HG02943 (cell line): ENCODE measurements around the gene TM9SF4.

Experiments used
- ATAC-seq: cut with Tn5 transposase; IDR thresholded peaks from one replicate; pipeline ENCODE4 v1.9.1; 2021; ENCODE audit warnings: mild to moderate bottlenecking, low read depth, moderate library complexity; ENCODE audit not compliant: unreplicated experiment

Gene TM9SF4

GRCh38 chr20:32109392-32110172 lies at the start of gene TM9SF4:
Gene TM9SF4, plus strand, starts transcription at chr20:32109714. Its CDS starts 27 bp downstream, at chr20:32109741.
- ATAC-seq: peak; percentile 84

DNA sequence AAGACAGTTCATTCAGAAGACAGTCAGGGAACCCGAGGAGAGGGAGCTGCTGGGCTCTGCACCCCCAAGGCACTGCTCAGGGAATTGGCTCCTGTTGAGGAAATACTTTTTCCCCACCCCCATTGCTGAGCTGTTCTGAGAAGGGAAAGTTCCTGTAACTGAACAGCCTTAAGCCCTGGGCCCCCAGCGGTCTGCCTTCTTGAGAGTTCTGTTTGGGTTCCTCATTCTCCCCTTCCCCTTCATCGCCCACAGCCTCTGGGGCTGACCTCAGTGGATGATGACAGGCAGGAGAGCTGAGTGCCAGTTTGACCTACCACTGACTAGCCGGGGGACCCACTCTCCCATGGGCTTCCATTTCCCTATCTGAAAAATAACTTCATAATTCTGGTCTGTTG lies 46.7 kb upstream of the TM9SF4 start:
- no peak for ATAC-seq

DNA sequence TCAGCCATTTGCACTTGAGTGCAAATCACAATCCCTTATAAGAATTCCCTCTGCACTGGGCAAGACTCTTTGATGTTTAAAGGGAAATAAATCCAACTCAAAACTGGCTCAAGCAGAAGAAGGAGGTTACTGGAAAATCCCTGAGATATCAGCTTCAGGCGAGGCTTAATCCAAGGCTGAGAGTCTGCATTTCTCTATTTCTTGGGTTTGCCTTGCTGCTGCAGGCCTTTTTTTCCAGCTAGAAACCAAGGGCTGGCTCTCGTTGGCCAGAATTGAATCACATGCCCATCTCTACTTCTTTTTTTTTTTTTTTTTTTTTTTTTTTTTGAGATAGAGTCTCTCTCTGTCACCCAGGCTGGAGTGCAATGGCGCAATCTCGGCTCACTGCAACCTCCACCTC lies 45.8 kb upstream of the TM9SF4 start:
- no peak for ATAC-seq

DNA sequence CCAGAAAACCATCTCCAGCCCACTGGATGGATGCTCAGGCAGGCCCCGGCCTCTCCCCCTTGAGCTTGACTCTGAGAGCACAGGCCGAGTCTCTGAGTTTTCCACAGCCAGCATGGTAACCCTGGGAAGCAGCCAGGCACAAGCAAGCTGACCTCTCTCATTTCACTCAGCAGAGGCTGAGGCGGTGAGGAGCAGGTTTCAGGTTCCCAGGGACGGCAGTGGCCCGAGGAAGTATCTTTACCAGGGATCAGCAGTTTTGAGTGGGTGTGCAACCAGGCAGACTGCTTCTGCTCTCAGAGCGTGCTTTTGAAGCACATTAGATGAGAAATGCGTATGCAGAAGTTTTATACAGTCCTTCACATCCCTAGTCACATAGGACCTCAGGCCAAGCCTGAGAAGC lies 44.8 kb upstream of the TM9SF4 start:
- ATAC-seq: no peak

DNA sequence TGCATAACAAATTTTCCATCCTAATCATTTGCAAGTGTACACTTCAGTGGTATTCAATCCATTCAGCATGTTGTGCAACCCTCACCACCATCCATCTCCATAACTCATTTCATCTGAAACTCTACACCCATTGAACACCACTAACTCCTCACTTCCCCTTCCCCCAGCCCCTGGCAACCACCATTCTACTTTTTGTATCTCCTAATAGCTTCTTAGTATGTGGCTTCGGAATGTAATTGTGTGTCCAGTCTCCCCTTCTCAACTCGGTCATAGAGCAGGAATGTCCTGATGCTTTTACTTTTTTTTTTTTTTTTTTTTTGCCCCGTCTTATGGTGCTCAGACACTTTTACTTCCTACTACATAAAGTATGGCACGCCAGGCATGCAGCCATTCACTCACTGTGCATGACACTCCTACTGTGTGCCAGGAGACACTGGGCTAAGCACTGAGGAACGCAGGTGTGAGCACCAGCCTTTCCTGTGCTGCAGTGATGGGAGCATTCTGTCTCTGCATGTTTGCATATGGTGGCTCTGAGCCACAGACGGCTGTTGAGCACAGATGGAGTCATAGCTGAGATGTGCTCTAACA lies 42.2 kb upstream of the TM9SF4 start:
- no peak for ATAC-seq

DNA sequence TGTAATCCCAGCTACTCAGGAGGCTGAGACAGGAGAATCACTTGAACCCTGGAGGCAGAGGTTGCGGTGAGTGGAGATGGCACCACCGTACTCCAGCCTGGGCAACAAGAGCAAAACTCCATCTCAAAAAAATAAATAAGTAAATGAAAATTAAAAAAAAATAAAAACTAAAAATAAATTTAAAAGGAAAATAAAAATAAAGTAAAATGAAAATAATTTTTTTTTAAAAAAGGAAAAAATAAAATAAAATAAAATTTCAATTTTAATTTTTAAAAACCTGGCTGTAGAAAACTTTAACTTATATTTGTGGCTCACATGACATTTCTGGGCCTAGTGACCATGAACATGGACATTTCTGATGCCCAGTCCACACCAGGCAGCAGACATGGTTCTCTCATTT lies 41.3 kb upstream of the TM9SF4 start:
- ATAC-seq: no peak

DNA sequence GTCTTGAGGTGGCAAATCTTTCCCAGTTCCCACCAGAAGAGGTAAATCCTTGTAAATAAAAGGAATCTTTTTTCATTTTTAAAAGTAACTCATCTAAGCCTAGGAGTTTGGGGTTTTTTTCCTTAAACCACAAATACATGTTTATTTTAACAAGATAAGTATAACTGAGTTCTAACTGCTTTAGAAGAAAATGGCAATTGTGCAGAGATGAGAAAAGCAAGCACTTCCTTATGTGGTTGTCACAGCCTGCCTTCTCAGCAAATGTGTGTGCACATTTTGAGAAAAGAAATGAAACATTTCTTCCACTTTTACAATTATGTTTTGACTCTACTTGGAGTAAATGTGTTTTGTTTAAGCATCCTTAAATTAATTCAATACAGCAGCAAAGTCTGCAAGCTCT lies 39.8 kb upstream of the TM9SF4 start:
- no peak for ATAC-seq

- ATAC-seq: no peak
Measured at GRCh38 chr20:32070282-32070681, 39.2 kb upstream of the TM9SF4 start.

DNA sequence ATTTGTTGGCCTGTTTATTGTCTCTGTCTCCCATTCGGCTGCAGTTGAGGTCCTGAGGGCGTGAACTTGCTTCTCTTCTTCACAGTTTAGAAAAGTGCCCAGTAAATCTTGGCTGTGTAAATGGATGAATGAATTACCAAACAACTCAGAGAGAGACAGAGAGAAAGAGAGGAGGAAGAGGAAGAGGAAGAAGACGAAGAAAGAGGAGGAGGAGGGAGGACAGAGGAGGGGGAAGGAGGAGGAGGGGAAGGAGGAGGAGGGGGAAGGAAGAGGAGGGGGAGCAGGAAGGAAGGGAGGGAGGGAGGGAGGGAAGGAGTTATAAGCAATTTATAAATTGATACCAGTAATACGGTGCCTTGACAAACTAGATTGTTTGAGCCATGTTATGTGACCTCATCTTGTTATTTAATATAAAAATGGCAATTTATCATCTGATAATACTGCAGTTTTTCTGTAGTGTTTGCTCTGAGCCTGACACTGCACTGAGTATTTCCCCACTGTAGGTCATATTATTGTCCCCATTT lies 38.8 kb upstream of the TM9SF4 start:
- no peak for ATAC-seq

- ATAC-seq: no peak
Measured at GRCh38 chr20:32071395-32072167, 37.9 kb upstream of the TM9SF4 start.

GRCh38 chr20:32072168-32072750 lies 37.3 kb upstream of the TM9SF4 start:
- ATAC-seq: no peak

DNA sequence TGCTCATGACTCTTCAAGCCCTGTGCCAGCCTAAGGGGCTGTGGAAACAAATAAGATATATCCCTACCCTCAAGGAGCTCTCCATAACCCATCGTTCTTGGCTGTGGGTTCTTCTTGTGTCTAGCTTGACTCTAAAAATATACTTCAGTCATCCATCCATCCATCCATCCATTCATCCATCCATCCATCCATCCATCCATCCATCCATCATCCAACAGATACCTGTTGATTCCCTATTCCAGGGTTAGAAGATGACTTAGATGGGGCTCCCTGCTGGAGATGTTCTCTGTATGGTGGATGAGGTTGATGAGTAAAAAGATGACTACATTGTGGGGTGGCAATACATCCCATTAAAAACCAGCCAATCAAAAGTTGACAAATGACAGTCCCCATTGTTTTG lies 34.0 kb upstream of the TM9SF4 start:
- ATAC-seq: no peak

DNA sequence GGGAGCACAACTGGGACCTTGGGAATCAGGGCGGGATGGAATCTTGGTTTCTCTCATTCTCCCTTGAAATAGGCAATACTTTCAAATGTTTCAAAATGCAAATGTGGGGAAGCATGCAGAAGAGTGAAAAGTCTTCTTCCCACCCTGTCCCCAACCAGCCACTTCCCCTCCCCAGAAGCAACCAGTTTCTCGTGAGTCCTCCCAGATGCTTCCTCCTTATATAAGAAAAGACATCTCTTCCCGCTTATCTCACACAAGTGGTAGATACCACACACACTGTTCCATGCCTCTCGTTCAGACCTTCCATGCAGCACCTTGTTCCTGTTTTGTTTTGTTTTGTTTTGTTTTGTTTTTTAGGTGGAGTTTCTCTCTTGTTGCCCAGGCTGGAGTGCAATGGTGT lies 32.3 kb upstream of the TM9SF4 start:
- no peak for ATAC-seq

DNA sequence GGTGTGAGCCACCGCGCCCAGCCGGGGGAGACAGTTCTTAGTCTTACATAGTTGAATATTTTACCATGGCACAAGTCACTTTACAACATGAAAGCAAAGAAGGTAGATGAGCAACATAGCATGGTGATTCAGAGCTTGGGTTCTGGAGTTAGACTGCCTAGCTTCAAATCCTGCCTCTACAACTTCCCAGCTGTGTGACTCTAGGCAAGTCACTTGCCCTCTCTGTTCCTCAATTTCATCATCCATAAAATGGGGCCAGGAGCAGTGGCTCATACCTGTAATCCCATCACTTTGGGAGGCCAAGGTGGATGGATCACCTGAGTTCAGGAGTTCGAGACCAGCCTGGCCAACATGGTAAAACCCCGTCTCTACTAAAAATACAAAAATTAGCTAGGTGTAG lies 31.2 kb upstream of the TM9SF4 start:
- no peak for ATAC-seq

DNA sequence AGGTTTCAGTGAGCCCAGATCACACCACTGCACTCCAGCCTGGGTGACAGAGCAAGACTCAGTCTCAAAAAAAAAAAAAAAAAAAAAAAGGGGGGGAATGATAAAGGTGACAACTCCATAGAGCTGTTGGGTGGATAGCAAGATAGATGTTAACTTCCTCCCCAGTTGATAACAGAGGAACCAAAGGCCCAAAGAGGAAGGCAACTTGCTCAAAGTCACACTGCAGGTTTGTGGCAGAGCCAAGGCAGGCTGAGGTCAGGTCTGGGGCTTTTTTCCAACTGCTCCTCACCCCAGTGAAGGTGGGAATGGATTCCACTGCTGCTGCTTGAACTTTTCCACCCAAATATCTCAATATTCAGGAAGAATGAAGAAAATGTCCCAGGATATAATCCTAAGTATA lies 30.7 kb upstream of the TM9SF4 start:
- no peak for ATAC-seq

GRCh38 chr20:32079655-32080109 lies 29.8 kb upstream of the TM9SF4 start:
- ATAC-seq: no peak

DNA sequence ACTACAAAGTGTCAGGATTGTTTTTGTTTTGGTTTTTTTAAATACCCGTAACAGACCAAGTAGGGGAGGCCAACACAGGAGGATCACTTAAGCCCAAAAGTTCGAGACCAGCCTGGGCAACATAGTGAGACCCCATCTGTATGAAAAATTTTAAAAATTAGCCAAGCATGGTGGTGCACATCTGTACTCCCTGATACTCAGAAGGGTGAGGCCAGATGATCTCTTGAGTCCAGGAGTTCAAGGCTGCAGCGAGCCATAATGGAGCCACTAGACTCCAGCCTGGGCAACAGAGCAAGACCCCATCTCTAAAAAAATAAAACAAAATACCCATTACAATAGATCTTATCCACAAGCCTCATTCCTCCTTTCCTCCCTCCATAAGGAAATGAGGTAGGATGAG lies 28.7 kb upstream of the TM9SF4 start:
- ATAC-seq: no peak

GRCh38 chr20:32083469-32083868 lies 26.0 kb upstream of the TM9SF4 start:
- ATAC-seq: no peak

- no peak for ATAC-seq
Measured at GRCh38 chr20:32087070-32087469, 22.4 kb upstream of the TM9SF4 start.

DNA sequence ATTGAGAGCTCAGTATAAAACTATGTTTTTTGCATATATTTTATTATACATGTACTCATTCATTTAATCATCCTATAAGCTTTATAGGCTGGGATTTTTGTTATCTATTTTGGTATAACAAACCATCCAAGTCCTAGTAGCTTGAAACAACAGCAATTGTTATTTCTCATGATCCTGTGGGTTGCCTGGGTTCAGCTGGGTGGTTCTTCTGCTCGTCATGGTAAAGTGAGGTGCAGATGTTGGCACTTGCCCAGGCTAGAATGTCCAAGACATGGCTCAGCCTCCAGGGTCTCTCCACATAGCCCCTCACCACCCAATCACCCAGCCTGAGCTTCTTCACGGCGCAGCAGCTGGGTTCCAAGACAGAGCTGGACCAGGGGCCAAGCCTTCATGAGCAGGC lies 20.8 kb upstream of the TM9SF4 start:
- no peak for ATAC-seq
